ENCODE data around the gene DPP9. TPM values are rescaled to one million over a fixed set of nuclear protein-coding genes. Genes with fewer than 3 reads are reported as not detected.
"Not testable (repeated sequence)": the region's sequence is repeated elsewhere in the genome, so short reads cannot be mapped to it uniquely, and the experiment has no call there.

Gene DPP9
- total RNA-seq, 4 donors from 2014 or later = 35.0 to 82.1 (median 42.0) TPM

GRCh38 chr19:4715529-4716221, 8.0 kb downstream of the DPP9 start:
- peaks cover 0 to 98% of the 10 kb centered on the region in 2 donors for H3K36me3 ChIP-seq
- TF ChIP-seq EP300 (IDR thresholded peaks at IDR 0.05) = no peak
- TF ChIP-seq CTCF (IDR thresholded peaks at IDR 0.05) = no peak
- TF ChIP-seq POLR2A (IDR thresholded peaks at IDR 0.05) = no peak
- TF ChIP-seq POLR2AphosphoS5 (IDR thresholded peaks at IDR 0.05) = no peak
- ATAC-seq = no peak
- H3K27ac ChIP-seq = peak overlapping the region in 2 of 4 donors; percentile 19 to 54
- WGBS, 2 donors (ENCODE audit: low coverage in 1 of 2) = 72 to 83% methylated on average over 5 to 8 of the region's 28 CpGs
- H3K4me3 ChIP-seq = no peak overlapping the region
- H3K27me3 ChIP-seq = no peaks in the 10 kb centered on the region
- peaks cover 0 to 19% (median 5%) of the 10 kb centered on the region in 3 donors for H3K4me1 ChIP-seq
- no peaks in the 10 kb centered on the region for H3K9me3 ChIP-seq

- H3K27me3 ChIP-seq, ATAC-seq, H3K9me3 ChIP-seq, H3K4me3 ChIP-seq: not testable (repeated sequence)
- Histone ChIP-seq H3K36me3 (peaks cover 0 to 98% of the 10 kb centered on the region in 2 donors), H3K4me1 (peaks cover 0 to 22% (median 5%) of the 10 kb centered on the region in 3 donors), H3K27ac (peak overlapping the region in 2 of 4 donors; percentile 19 to 54)
- 81 to 82% methylated on average over 3 to 4 of the region's 6 CpGs for WGBS, 2 donors (ENCODE audit: low coverage in 1 of 2)
Observed at GRCh38 chr19:4715178-4715528, 8.5 kb downstream of the DPP9 start.

GRCh38 chr19:4714016-4714415, 9.6 kb downstream of the DPP9 start:
- H3K36me3 ChIP-seq = peaks cover 0 to 97% of the 10 kb centered on the region in 2 donors

GRCh38 chr19:4713384-4713951, 10.2 kb downstream of the DPP9 start:
- peak; percentile 94 for ATAC-seq
- no CpG with 5 or more reads among the region's 32 CpGs for WGBS, 2 donors (ENCODE audit: low coverage in 1 of 2)
- H3K27me3 ChIP-seq = no peaks in the 10 kb centered on the region
- peaks cover 0 to 34% (median 5%) of the 10 kb centered on the region in 3 donors for H3K4me1 ChIP-seq
- H3K4me3 ChIP-seq = peak overlapping the region in 1 of 2 donors; percentile 20
- no peaks in the 10 kb centered on the region for H3K9me3 ChIP-seq
- peaks cover 0 to 92% of the 10 kb centered on the region in 2 donors for H3K36me3 ChIP-seq
- peak overlapping the region in 3 of 4 donors; percentile 67 to 81 (median 78) for H3K27ac ChIP-seq
- TF ChIP-seq EP300 (IDR thresholded peaks at IDR 0.05) (no peak), POLR2AphosphoS5 (IDR thresholded peaks at IDR 0.05) (peak; percentile 63), CTCF (IDR thresholded peaks at IDR 0.05) (no peak), POLR2A (IDR thresholded peaks at IDR 0.05) (no peak)

More at GRCh38 chr19:4714016-4714415, 9.6 kb downstream of the DPP9 start:
- no peaks in the 10 kb centered on the region for H3K9me3 ChIP-seq
- ATAC-seq = no peak
- WGBS, 2 donors (ENCODE audit: low coverage in 1 of 2) = no CpG with 5 or more reads among the region's 27 CpGs
- H3K27ac ChIP-seq = peak overlapping the region in 3 of 4 donors; percentile 67 to 81 (median 78)
- TF ChIP-seq CTCF (IDR thresholded peaks at IDR 0.05) = no peak
- TF ChIP-seq EP300 (IDR thresholded peaks at IDR 0.05) = no peak
- no peak for TF ChIP-seq POLR2A (IDR thresholded peaks at IDR 0.05)
- no peak for TF ChIP-seq POLR2AphosphoS5 (IDR thresholded peaks at IDR 0.05)
- H3K4me1 ChIP-seq = peaks cover 0 to 33% (median 5%) of the 10 kb centered on the region in 3 donors
- no peak overlapping the region for H3K4me3 ChIP-seq
- H3K27me3 ChIP-seq = no peaks in the 10 kb centered on the region

DNA sequence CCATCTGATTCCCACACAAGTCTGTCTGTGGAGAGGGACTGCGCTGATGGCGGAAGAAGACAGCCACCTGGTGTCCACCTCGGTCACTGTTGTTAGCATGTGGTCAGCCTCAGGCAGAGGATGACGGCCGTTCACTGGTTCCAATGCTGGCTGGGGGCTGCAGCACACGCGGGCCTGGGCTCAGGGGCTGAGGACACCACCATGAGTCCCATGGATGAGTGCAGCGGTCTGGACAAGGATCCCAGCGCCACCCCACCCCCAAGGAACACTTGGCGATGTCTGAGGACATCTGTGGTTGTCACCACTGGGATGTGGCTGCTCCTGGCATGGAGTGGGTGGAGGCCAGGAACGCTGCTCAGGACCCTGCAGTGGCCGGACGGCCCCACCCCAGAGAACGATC, 10.9 kb downstream of the DPP9 start:
- Histone ChIP-seq H3K4me1 (peaks cover 0 to 41% (median 11%) of the 10 kb centered on the region in 3 donors), H3K9me3 (no peaks in the 10 kb centered on the region), H3K4me3 (no peak overlapping the region), H3K27ac (peak overlapping the region in 3 of 4 donors; percentile 67 to 81 (median 78)), H3K36me3 (peaks cover 0 to 85% of the 10 kb centered on the region in 2 donors), H3K27me3 (no peaks in the 10 kb centered on the region)
- WGBS, 2 donors (ENCODE audit: low coverage in 1 of 2) = 78 to 88% methylated on average over 3 of the region's 14 CpGs
- no peak for ATAC-seq
- TF ChIP-seq CTCF (IDR thresholded peaks at IDR 0.05) (no peak), POLR2AphosphoS5 (IDR thresholded peaks at IDR 0.05) (no peak), POLR2A (IDR thresholded peaks at IDR 0.05) (no peak), EP300 (IDR thresholded peaks at IDR 0.05) (no peak)

All from gastroesophageal sphincter (tissue), 4 donors.